GM18858 (cell line): ENCODE measurements around the gene PEX11A.
"Not testable (repeated sequence)": the region's sequence is repeated elsewhere in the genome, so short reads cannot be mapped to it uniquely, and the experiment has no call there.

Experiments
- ATAC-seq: cut with Tn5 transposase; IDR thresholded peaks from one replicate; pipeline ENCODE4 v1.9.1; 2021; ENCODE audit not compliant: unreplicated experiment

Gene PEX11A, protein sequence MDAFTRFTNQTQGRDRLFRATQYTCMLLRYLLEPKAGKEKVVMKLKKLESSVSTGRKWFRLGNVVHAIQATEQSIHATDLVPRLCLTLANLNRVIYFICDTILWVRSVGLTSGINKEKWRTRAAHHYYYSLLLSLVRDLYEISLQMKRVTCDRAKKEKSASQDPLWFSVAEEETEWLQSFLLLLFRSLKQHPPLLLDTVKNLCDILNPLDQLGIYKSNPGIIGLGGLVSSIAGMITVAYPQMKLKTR

DNA sequence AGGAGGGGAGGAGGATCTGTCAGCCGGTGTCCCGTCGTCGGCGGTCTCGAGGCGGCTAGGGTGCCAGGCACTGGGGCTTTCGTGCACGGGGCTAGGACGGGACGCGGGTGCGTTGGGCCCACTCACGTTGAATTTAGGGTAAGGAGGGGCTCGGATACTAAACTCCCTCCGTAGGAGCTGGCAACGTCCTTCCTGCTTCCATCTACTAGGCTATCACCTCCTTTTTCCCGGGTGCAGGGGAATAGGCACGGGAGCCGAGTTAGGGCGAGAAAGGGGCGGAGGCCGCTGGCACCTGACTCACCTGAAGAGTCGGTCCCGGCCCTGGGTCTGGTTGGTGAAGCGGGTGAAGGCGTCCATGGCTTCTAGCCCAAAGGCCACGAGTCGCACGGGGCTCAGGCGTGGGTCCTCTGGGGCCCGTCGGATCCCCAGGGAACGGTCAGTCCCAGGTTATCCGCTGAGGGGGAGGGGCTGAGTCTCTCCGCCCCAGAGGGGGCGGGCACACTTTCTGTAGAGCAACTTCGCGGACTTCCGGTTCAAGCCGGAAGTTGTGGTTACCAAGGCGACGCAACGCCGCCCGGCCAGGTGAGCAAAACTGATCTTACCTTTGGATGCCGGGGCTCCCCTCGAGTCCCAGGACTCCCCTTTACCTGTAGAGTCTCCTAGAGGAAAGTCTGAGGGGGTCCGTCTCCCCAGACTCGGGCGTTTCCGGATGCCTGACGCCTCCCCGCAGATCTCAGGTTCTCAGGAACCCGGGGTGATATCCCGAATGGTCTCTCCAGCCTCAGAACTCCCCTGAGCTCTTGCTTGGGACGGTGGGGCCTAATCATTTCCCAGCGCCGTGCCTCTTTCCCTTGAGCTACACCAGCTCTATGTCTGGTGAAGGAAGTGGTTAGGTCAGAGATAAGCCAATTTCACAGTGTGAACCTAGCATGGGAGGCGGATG is at the start of gene PEX11A, which contains the start of gene WDR93:
PEX11A (minus strand) TSS at position 479 of the 943 bp plus-strand sequence; CDS start at position 357, 122 bp downstream.
WDR93 (plus strand) TSS at position 536 of the 943 bp plus-strand sequence. CDS start 10,936 bp downstream, outside the sequence.
- peak; percentile 92 for ATAC-seq

DNA sequence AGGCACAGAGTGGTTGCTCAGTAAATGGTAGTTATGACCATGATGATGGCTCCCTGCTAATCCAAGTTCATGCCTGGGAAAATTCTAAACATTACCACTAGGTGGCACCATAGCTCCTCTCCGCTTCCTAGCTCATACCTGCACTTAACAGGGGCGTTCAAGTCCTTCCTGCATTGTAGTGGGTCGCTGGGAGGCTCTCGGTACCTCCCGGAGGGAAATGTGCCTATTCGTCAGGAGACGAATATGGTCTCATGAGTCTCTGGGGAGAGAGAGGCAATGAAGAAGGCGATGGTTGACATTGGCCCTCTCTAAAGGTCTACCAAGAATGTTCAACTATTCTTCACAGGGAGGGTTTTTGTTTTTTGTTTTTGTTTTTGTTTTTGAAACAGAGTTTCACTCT is 49.6 kb upstream of the PEX11A start:
- ATAC-seq, result no peak

DNA sequence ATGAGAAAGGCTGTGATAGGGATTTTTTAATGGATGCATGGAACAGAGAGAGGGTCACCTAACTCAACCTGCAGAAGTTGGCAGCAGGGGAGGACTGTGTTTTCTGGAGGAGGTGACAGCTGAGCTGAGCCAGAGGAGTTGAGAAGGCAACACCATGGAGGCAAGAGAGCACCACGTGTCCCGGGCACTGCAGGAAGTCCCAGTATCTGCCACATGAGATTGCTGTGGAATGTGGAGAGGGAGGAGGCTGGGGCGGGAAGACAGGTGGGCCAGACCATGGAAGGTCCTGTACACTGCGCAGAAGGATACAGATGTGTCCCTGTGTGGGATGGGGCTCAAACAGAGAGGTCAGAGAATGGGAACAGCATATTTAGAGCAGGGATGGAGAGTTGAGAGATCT is 45.2 kb upstream of the PEX11A start:
- ATAC-seq, result no peak

DNA sequence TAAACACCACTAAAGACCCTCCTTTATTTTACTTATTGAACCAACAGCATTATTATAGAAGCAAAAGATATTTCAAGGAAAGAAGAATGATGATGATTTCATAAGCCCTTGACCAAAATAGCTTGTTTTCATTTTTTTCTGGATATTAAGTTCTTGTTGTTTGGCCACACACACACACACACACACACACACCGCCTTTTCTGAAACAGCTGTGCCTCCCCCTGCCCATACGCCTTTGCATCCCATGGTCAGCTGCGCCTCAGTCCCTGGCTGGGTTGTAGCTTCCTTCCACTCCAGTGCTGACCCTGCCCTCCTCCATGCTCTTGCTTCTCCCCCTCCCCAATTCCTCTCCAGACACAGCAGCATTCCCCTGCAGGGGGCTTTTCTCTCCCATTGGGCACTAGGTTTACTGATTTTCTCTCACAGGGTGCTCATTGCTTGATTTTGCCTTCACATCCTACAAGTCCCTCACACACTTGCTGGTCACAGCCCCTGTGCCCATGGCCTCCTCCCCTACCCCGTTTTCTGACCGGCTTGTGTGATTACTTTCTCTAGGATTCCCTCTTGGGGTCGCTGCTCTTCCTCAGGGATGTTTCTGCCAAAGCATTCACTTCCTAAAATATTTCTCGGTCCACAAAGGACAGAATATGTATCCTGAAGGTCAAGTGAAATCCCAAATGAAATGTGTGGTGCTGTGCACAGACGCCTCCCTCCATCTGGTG is 42.1 kb upstream of the PEX11A start:
- no peak for ATAC-seq

DNA sequence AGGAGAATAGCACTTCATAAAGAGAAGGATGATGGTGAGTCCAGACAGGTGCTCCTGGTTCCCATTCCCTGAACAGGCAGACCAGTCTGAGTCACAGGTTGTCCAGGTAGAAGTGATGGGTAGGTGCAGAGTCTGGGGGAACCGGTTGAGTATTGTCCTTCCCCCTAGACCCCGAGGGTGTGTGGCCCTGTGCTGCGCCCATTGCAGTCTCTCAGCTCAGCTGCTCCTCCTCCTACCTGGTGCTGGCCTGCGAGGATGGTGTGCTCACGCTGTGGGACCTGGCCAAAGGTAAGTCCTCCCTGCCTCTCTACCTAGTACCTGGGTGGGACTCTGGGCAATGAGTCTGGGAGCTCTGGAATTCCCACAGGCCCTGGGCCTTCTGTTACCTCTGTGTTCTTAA is 40.7 kb upstream of the PEX11A start:
- ATAC-seq, result no peak

DNA sequence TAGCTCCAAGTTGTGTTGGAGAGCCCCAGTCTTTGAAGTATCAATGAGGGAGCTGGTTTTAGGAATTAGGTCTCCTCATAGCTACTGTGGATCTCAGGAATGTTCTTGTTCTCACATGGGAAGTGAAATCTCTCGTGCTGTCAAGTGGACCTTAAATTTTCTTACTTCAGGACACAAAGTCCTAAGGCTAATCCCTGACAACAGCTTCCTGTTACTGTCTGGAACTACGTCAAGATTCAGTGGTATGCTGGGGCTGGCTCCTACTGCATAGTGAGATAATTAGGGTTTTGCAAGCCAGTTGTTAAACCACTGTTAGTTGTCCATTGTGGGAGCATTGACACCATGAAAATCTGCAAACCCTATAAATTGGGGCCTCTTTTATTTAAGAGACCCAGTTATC is 37.7 kb upstream of the PEX11A start:
- ATAC-seq, result no peak

DNA sequence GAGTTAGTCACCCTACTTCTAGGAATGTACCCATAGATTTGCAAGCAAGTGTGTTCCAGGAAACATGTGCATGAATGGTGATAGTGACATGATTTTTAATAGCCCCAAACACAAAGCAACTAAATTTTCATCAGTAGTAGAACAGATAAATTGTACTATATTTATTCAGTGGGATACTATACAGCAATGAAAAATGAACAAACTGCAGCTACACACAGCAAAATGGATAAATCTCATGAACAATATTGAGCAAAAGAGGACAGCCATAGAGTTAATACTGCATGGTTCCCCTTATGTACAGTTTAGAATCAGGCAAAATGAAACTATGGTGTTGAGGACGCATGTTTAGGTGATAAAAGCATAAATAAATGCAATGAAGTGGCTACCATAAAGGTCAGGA is 34.5 kb upstream of the PEX11A start:
- no peak for ATAC-seq

DNA sequence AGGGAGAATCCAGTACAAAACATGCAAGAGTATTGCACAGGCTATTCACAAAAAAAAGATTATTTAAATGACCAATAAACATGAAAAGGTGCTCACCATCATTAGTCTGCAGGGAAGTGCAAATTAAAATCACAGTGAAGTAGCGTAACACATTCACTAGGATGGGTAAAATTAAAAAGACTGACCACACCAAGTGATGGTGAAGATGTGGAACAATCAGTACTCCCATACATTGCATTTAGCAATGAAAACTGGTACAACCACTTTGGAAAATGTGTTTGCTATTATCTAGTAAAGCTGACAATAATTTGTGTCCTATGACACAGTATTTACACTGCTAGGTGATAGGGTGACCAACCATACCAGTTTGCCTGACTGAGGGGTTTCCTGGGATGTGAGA is 34.1 kb upstream of the PEX11A start:
- ATAC-seq, result no peak

DNA sequence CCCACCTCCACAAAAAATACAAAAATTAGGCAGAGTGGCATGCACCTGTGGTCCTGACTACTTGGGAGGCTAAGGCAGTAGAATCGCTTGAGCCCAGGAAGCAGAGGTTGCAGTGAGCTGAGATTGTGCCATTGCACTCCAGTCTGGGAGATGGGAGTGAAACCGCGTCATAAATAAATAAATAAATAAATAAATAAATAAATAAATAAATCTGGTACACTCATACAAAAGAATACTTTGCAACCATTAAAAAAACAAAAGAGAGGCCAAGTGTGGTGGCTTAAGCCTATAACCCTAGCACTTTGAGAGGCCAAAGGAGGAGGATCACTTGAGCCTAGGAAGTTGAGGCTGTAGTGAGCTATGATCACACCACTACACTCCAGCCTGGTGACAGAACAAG is 32.5 kb upstream of the PEX11A start:
- no peak for ATAC-seq

DNA sequence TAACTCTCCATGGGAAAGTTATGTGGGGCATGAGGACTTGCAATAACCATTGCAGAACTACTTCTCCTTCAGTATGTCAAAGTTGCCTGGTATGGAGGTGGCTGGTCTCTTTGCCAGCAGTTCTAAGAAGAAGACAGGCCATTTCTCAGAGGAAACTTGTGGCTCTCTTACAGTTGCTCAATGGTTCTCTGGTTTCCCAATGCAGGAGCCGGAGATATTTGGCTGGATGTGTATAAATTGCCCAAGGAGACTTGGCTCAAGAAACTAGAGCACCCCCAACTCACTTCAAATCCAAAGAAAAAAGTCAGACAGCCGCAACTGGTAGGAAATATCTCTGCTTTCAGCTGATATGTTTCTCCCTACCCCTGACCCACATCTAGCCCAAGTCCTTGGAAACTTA is 24.2 kb upstream of the PEX11A start:
- ATAC-seq, result no peak

DNA sequence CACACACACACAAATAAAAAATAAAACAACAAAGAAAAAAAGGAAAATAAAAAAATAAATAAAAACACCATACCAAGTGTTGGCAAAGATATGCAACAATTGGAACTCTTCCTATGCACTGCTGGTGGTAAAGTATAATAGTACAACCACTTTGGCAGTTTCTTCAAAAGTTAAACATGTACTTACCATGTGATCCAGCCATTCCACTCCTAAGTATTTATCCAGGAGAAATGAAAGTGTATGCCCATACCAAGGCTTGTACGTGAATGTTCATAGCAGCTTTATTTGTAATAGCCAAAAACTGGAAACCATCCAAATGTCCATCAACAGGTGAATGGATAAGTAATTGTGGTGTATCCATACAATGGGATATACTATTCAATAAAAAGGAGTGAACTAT is 17.0 kb upstream of the PEX11A start:
- ATAC-seq, result no peak

DNA sequence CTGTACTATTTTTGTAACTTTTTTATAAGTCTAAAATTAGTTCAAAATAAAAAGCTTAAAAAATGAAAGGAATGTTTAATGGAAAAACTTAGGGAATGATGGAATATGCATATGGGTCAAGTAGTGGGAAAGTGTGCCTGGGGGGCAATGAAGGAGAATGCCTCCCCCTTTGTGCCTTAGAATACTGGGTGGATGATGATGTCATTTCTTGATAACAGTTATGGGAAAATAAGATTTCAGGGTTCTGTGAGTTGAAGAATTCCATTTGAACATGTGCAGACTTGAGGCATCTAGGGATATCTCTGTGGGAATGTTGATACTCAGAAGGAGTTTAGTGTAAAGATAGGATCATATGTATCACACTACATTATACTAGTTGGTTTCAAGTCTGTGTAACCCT is 13.9 kb upstream of the PEX11A start:
- no peak for ATAC-seq

DNA sequence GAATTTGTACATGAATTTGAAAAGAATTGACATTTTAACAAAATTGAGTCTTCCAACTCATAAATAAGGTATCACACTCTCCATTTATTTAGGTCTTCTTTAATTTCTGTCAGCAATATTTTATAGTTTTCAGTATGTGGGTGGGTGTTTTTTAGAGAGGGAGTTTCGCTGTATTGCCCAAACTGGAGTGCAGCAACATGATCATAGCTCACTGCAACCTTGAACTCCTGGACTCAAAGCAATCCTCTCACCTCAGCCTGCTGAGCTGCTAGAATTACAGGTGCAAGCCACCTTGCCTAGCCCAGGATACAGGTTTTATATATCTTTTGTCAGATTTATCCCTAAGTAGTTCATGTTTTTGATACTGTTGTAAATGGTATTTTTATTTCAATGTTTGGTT is 4.6 kb upstream of the PEX11A start:
- no peak for ATAC-seq

DNA sequence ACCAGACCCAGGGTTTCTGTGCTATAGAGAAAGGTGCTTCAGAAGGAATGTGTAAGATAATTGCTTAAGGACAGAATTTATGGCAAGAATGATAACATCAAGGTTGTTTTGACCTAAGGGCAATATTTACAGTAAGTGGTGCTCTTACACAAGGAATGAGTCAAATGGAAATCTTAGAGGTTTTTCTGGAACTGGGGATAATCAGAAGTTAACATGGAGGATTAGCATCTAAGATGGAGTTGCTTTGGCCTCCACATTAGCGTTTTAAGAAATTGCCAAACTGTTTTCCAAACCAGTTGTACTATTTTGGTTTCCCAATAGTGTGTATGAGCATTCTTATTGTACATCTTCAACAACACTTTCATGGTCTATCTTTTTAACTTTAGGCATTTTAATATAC is 3.1 kb upstream of the PEX11A start:
- ATAC-seq, result no peak

DNA sequence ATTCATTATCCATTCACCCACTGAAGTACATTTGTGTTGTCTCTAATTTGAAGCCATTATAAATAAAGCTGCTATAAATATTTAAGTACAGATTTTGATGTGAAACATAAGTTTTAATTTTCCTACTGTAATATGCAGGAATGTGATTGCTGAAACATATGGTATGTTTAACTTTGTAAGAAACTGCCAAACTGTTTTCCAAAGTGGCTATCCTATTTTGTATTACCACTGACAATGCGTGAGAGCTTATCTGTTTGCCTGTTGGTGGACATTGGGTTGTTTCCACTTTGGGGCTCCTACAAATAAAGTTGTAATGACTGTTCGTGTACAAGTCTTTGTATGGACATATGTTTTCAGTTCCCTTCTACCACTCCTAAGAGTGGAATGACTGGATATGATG is 2.5 kb upstream of the PEX11A start:
- ATAC-seq, result no peak

DNA sequence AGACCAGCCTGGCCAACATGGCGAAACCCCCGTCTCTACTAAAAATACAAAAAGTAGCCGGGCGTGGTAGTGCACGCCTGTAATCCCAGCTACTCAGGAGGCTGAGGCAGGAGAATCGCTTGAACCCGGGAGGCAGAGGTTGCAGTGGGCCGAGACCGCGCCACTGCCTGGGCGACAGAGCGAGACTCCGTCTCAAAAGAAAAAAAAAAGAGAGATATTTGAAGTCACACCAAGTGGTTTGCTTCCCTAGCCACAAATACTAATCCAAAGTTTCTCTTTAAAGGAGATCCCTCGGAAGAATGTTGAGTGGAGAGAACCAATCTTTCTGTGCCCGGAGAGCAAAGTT is 651 bp downstream of the PEX11A start:
- ATAC-seq, result not testable (repeated sequence)

DNA sequence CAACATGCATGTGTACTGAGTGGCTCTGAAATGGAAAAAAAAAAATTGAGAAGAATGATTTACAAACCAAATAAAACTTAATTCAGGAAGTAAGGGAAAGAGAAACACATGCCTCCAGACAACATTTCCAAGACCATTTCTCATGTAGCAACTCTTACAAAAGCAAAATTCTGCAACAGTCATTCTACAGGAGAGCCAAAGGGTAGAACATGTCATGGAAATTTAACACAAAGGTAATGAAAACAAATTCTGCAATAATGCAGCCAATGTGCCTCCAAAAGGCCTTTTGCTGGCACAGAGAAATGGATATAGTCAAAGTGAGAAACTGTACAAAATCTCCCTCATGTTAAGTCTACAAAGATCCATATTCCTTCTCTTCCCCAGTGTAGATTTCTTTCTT is 4.0 kb downstream of the PEX11A start:
- ATAC-seq, result no peak

DNA sequence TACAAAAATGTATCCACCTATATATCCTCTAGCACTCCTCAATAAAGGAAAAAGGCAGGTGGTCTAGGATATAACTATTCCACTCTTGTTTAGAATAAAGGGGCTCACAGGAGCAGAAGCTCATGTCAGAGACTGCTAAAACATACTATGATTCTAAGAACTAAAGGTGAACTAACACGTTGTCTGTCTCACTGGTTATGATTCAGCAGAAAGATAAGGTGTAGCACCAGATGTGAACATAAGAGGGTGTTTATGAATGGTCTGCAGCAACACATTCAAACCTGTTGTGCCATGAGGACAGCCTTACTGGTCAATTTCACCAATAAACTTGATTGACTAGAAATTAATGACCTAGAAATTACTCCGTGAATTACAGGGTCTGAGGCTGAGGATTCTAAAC is 4.6 kb downstream of the PEX11A start:
- no peak for ATAC-seq

DNA sequence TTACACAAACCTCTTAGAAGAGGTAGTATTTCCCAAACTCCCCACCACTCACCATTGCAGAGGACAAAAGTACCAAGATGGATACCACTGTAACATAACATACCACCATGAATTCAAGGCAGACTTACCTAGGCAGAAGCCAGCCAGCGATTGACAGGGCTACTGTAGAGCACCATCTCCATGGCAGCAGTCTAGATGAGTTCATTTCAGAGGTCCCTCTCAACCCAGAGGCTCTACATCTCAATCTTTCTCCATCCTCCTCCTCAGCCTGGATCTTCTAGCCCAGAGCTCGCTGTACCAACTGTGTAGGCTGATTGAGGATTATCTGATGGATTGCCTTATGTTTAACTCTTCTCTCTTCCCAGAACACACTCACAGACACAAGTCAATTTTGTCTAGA is 9.4 kb downstream of the PEX11A start:
- ATAC-seq, result no peak

DNA sequence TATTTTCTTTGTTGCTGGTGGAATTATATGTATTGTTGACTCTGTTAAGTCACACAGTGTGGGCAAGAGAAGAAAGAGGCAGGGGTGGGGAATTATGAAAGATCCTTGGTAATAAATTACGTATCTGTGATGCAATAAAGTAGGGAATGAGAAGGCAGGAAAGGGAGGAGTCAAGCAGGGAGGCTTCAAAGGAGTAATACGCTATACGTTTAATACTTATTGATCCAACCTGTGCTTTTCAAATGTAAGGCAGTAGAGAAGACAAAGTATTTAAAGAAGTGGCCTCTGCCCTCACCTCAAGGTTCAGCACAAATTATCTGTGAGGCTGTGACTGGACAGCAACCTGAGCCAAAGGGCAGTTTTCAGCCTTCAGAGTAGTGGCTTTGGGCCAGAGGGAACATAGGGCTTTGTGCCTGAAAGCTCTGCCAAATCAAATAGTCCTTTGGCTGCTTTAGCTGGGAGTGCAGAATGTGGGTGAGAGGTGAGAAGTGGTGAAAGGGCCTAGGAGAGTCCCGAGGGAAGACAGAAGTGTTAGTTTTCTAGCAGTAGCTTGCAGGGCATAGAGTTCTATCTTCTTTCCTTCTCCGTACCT is 10.2 kb downstream of the PEX11A start:
- no peak for ATAC-seq

DNA sequence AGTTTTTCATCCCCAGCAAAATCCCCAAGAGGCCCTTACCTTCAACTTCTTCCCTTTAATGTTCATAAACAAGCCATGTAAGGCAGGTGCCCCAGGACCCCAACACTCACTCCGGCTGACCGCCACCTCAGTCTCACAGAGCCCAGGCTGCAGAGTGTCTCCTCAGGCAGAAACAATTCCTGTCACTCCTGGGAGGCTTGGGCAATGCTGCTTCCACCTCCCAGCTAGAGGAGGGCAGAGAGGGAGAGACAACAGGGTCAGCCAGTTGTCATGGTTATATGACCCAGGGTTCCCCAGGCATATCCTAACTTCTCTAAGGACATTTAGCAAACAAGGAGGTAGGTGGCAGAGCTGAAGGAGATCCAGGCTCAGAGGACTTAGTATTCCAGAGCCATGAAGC is 11.3 kb downstream of the PEX11A start, which contains the start of gene PLIN1:
PLIN1 (minus strand) TSS at position 156 of the 400 bp plus-strand sequence. CDS start 1,878 bp downstream, outside the sequence.
- no peak for ATAC-seq
